Ectodermal cell (in vitro differentiated cells): ENCODE results near the gene RDH11.
"Not testable (repeated sequence)": the region's sequence is repeated elsewhere in the genome, so short reads cannot be mapped to it uniquely, and the experiment has no call there.

Source experiments
- H3K27ac ChIP-seq: 2 replicates; pipeline ENCODE4 v1.7.0; 2013; ENCODE audit warnings: mild to moderate bottlenecking, low read depth, low read length; ENCODE audit not compliant: insufficient read depth, poor library complexity, severe bottlenecking
- H3K27me3 ChIP-seq: 2 replicates; pipeline ENCODE4 v1.7.0; 2013; ENCODE audit warnings: mild to moderate bottlenecking, low read length; ENCODE audit not compliant: insufficient read depth, control insufficient read depth, poor library complexity, severe bottlenecking
- H3K36me3 ChIP-seq: one replicate; pipeline ENCODE4 v1.7.0; 2013; ENCODE audit warnings: low read length; ENCODE audit not compliant: control insufficient read depth, insufficient read depth
- H3K4me1 ChIP-seq: one replicate; pipeline ENCODE4 v1.7.0; 2013; ENCODE audit warnings: low read length; ENCODE audit not compliant: control insufficient read depth, insufficient read depth
- H3K4me3 ChIP-seq: 2 replicates; pipeline ENCODE4 v1.7.0; 2013; ENCODE audit warnings: low read depth, low read length, control low read depth; ENCODE audit not compliant: insufficient read depth
- H3K9me3 ChIP-seq: 2 replicates; pipeline ENCODE4 v1.7.0; 2013; ENCODE audit warnings: mild to moderate bottlenecking, low read length, moderate library complexity; ENCODE audit not compliant: control insufficient read depth
- WGBS, 2 experiments: methylation state at CpG; one replicate each; pipeline ENCODE4 v1.1.7; 2013; ENCODE audit warnings: missing lambda C conversion rate in 2 of 2; 5-methylcytosine and 5-hydroxymethylcytosine counted together

The RDH11 gene

DNA sequence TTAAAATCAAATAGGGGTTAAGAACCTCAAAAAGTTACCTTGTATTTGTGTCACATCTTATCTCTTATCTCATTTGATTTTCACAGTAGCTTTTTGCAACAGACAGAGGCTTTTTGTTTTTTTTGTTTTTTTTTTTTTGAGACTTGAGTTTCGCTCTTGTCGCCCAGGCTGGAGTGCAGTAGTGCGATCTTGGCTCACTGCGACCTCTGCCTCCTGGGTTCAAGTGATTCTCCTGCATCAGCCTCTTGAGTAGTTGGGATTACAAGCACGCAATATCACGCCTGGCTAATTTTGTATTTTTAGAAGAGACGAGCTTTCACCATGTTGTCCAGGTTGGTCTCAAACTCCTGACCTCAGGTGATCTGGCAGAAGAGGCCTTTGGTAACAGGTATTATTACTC is 31.8 kb upstream of the RDH11 start:
- no peaks in the 10 kb centered on the region for H3K4me1 ChIP-seq
- no peaks in the 10 kb centered on the region for H3K36me3 ChIP-seq
- no peak overlapping the region for H3K27ac ChIP-seq
- WGBS, 2 experiments = 93 to 94% methylated on average over 7 of the region's 7 CpGs
- H3K27me3 ChIP-seq = no peaks in the 10 kb centered on the region
- no peak overlapping the region for H3K4me3 ChIP-seq
- H3K9me3 ChIP-seq = no peaks in the 10 kb centered on the region

GRCh38 chr14:67725171-67725570 is 29.6 kb upstream of the RDH11 start:
- no peak overlapping the region for H3K4me3 ChIP-seq
- H3K27ac ChIP-seq = no peak overlapping the region
- H3K36me3 ChIP-seq = no peaks in the 10 kb centered on the region
- WGBS, 2 experiments = 89 to 94% methylated on average over 5 of the region's 5 CpGs
- H3K4me1 ChIP-seq = no peaks in the 10 kb centered on the region
- no peaks in the 10 kb centered on the region for H3K27me3 ChIP-seq
- H3K9me3 ChIP-seq = no peaks in the 10 kb centered on the region

DNA sequence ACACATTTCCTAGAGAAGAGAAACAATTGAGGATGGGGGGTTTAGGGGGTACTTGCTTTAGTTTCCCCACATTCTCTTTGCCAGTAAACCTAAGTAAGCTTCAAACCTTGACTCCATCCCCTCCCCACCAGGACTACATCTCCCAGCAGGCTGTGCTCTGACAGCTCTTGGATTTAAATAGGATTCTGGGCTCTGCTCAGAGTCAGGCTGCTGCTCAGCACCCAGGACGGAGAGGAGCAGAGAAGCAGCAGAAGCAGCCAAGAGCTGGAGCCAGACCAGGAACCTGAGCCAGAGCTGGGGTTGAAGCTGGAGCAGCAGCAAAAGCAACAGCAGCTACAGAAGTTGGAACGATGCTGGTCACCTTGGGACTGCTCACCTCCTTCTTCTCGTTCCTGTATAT is 26.7 kb upstream of the RDH11 start:
- Histone ChIP-seq H3K27ac (no peak overlapping the region), H3K9me3 (no peaks in the 10 kb centered on the region), H3K4me1 (no peaks in the 10 kb centered on the region), H3K4me3 (no peak overlapping the region), H3K36me3 (no peaks in the 10 kb centered on the region), H3K27me3 (no peaks in the 10 kb centered on the region)
- WGBS, 2 experiments = 62% methylated on average over 3 of the region's 3 CpGs

- Histone ChIP-seq H3K36me3 (no peaks in the 10 kb centered on the region), H3K4me1 (no peaks in the 10 kb centered on the region), H3K27me3 (no peaks in the 10 kb centered on the region), H3K9me3 (no peaks in the 10 kb centered on the region), H3K27ac (no peak overlapping the region), H3K4me3 (no peak overlapping the region)
- 75 to 79% methylated on average over 4 to 5 of the region's 5 CpGs for whole genome bisulfite sequencing, 2 experiments
Measured at GRCh38 chr14:67721875-67722274, 26.3 kb upstream of the RDH11 start.

DNA sequence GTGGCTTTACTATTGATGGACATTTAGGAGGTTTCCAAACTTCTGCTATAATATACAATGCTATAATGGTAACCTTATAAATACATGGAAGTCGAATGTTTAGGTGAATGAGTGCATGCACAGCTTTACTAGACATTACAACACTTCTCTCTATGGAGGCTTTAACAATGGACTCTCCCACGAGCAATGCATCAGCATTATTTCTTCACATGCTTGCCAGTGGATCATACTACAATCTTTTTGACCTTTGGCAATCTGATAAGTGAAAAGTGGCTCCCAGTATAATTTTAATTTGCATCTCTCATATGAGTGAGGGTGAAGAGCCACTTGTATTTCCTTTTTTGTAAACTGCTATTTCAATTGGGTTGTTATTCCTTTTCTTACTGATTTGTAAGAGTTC is 24.3 kb upstream of the RDH11 start:
- H3K27ac ChIP-seq = no peak overlapping the region
- H3K9me3 ChIP-seq = no peaks in the 10 kb centered on the region
- no peaks in the 10 kb centered on the region for H3K36me3 ChIP-seq
- WGBS, 2 experiments = 65 to 81% methylated on average over 1 to 2 of the region's 2 CpGs
- no peaks in the 10 kb centered on the region for H3K27me3 ChIP-seq
- no peak overlapping the region for H3K4me3 ChIP-seq
- H3K4me1 ChIP-seq = no peaks in the 10 kb centered on the region

DNA sequence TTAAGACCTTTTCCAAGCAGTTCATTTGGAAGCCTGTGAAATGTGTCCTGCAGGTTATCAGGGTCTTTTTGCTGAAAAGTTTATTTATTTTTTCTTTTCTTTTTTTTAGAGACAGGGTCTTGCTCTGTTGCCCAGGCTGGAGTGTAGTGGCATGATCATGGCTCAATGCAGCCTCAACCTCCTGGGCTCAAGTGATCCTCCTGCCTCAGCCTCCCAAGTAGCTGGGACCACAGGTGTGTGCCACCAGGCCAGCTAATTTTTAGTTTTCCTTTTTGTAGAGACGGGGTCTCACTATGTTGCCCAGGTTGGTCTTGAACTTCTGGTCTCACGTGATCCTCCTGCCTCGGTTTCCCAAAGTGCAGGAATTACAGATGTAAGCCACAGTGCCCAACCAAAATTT is 23.8 kb upstream of the RDH11 start:
- H3K27me3 ChIP-seq, H3K9me3 ChIP-seq, H3K4me3 ChIP-seq, H3K27ac ChIP-seq, H3K4me1 ChIP-seq, H3K36me3 ChIP-seq: not testable (repeated sequence)
- 88 to 91% methylated on average over 3 of the region's 3 CpGs for WGBS, 2 experiments

DNA sequence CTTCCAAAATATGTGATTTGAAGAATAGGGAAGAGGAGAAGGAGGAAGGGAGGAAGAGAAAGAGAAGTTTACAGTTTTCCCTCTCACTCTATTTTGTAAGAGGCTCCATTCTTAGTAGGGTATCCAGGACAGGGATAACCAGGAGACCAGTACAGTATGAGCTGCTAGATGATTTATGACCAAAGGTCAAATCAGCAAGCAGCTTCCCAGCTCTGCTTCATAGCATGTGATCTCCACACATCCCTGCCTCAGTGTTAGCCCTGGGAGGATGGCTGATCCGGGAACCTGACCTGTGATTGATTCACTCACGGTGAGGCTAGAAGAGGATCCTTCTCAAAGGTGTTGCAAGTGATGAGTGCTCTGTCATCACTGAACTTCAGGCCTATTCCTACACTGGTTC is 22.7 kb upstream of the RDH11 start:
- 85% methylated on average over 2 of the region's 2 CpGs for WGBS, 2 experiments
- H3K4me1 ChIP-seq = no peaks in the 10 kb centered on the region
- no peak overlapping the region for H3K27ac ChIP-seq
- H3K36me3 ChIP-seq = no peaks in the 10 kb centered on the region
- no peaks in the 10 kb centered on the region for H3K9me3 ChIP-seq
- no peaks in the 10 kb centered on the region for H3K27me3 ChIP-seq
- H3K4me3 ChIP-seq = no peak overlapping the region

GRCh38 chr14:67717048-67717447 is 21.5 kb upstream of the RDH11 start:
- no peak overlapping the region for H3K4me3 ChIP-seq
- 100% methylated on average over 1 of the region's 1 CpG; no CpG with 5 or more reads in 1 of the 2 experiments for WGBS, 2 experiments
- no peaks in the 10 kb centered on the region for H3K9me3 ChIP-seq
- H3K36me3 ChIP-seq = no peaks in the 10 kb centered on the region
- no peaks in the 10 kb centered on the region for H3K4me1 ChIP-seq
- H3K27me3 ChIP-seq = no peaks in the 10 kb centered on the region
- H3K27ac ChIP-seq = no peak overlapping the region

DNA sequence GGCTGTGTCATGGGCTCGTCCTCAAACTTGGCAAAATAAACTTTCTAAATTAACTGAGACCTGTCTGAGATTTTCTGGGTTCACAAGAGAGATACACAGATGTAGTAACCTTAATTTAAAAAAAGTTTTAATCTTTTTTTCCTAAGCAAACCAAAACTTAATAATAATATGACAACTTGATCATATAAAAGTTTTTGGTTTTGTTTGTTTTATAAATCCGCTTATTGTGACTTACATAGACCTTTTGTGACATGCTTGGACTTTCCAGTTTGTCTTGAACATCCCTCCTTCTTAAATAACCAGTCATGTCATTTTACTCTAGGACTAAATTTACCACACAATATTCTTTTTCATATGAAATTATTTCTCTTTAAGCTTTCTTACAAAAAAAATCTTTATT is 14.6 kb upstream of the RDH11 start:
- no peak overlapping the region for H3K27ac ChIP-seq
- WGBS, 2 experiments = 95 to 96% methylated on average over 2 of the region's 2 CpGs
- H3K27me3 ChIP-seq = no peaks in the 10 kb centered on the region
- H3K4me1 ChIP-seq = no peaks in the 10 kb centered on the region
- H3K9me3 ChIP-seq = peaks cover 3% of the 10 kb centered on the region
- H3K36me3 ChIP-seq = no peaks in the 10 kb centered on the region
- H3K4me3 ChIP-seq = no peak overlapping the region

DNA sequence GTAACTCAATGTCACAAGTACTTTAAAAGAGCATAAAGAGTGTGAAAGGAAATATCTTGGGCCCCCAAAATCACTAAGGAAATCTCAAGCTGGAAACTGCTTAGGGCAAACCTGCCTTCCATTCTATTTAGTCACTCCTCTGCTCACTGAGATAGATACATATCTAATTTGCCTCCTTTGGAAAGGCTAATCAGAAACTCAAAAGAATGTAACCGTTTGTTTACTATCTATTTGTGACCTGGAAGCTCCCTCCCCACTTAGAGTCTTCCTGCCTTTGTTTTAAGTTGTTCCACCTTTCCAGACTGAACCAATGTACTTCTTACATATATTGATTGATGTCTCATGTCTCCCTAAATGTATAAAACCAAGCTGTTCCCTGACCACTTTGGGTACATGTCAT is 14.2 kb upstream of the RDH11 start:
- H3K27me3 ChIP-seq, H3K9me3 ChIP-seq, H3K4me1 ChIP-seq, H3K27ac ChIP-seq, H3K4me3 ChIP-seq, H3K36me3 ChIP-seq: not testable (repeated sequence)
- 77 to 91% methylated on average over 1 of the region's 1 CpG for WGBS, 2 experiments

DNA sequence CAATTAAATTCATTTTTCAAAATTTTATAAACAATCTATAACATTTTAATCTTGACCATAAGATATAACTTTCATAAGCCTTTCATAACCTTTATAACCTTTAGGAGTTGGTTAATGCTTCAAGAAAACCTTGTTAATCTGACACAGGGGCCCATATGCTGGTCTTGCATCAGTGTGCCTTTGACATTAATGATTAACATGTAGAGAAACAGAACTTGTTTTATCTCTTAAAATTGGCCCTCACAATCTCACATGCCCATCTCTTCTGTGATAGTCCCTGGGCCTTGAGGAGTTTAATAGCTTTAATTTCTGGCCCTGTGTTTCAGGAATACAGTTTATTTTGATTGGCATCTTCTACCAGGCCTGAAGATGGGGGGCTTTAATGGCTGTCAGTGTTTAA is 13.8 kb upstream of the RDH11 start:
- not testable (repeated sequence) for H3K27me3 ChIP-seq, H3K27ac ChIP-seq, H3K9me3 ChIP-seq, H3K4me1 ChIP-seq, H3K4me3 ChIP-seq, H3K36me3 ChIP-seq
